ENCODE measurements around the gene OVOL1. TPM values are rescaled to one million over a fixed set of nuclear protein-coding genes. Genes with fewer than 3 reads are reported as not detected.
A peak's percentile ranks its signal among the peaks of the same experiment; 100 is the strongest.

The OVOL1 gene
- total and polyA plus RNA-seq, 2 of the 13 experiments (the other 11 are each of a cell fraction or from before 2014, with no cell fraction given), result 0.01 TPM; not detected in 1

GRCh38 chr11:65779919-65780769 is 6.7 kb upstream of the OVOL1 start (continued):
- TF ChIP-seq GPN1 (CRISPR knock-in tag; IDR thresholded peaks at IDR 0.05; ENCODE audit: borderline replicate concordance) (no peak), NPAS2 (CRISPR knock-in tag; IDR thresholded peaks at IDR 0.05; ENCODE audit: borderline replicate concordance) (no peak), ZNF652 (CRISPR knock-in tag; IDR thresholded peaks at IDR 0.05; ENCODE audit: borderline replicate concordance, low read depth) (no peak), ZNF292 (CRISPR knock-in tag; IDR thresholded peaks at IDR 0.05; ENCODE audit: borderline replicate concordance, low read depth) (no peak), RNF2 (conservative IDR thresholded peaks at IDR 0.05; ENCODE audit: low read depth) (no peak), ZNF33A (CRISPR knock-in tag; IDR thresholded peaks at IDR 0.05; ENCODE audit: borderline replicate concordance) (no peak), SMYD3 (CRISPR knock-in tag; IDR thresholded peaks at IDR 0.05) (no peak), ZFP36L2 (CRISPR knock-in tag; IDR thresholded peaks at IDR 0.05) (no peak), ZC3H4 (CRISPR knock-in tag; IDR thresholded peaks at IDR 0.05; ENCODE audit: borderline replicate concordance) (no peak), ZNF788 (CRISPR knock-in tag; IDR thresholded peaks at IDR 0.05; ENCODE audit: borderline replicate concordance) (no peak; the same call in 1 of the 2 replicates), ZFP41 (CRISPR knock-in tag; IDR thresholded peaks at IDR 0.05; ENCODE audit: borderline replicate concordance) (no peak), ONECUT2 (CRISPR knock-in tag; IDR thresholded peaks at IDR 0.05) (no peak), SOX13 (IDR thresholded peaks at IDR 0.05) (no peak), SOX13 (CRISPR knock-in tag; conservative IDR thresholded peaks at IDR 0.05 in 1 of 2, IDR thresholded peaks at IDR 0.05 in 1 of 2) (peak in 1 of 2 experiments; percentile 25; a peak in 1 of 4 replicates), FOXJ3 (CRISPR knock-in tag; IDR thresholded peaks at IDR 0.05; ENCODE audit: borderline replicate concordance) (no peak), ZNF841 (CRISPR knock-in tag; IDR thresholded peaks at IDR 0.05; ENCODE audit: borderline replicate concordance) (no peak), ZNF367 (CRISPR knock-in tag; IDR thresholded peaks at IDR 0.05; ENCODE audit: borderline replicate concordance) (no peak), TSC22D2 (CRISPR knock-in tag; IDR thresholded peaks at IDR 0.05; ENCODE audit: borderline replicate concordance) (peak; percentile 24; the same call in 1 of the 2 replicates), EP300 (IDR thresholded peaks at IDR 0.05; ENCODE audit: low read depth in 2 of 2, low read length in 2 of 2) (no peak), EP300 (CRISPR knock-in tag; IDR thresholded peaks at IDR 0.05; ENCODE audit: borderline replicate concordance) (no peak), FOXP1 (IDR thresholded peaks at IDR 0.05) (no peak), FOXP1 (CRISPR knock-in tag; IDR thresholded peaks at IDR 0.05) (no peak), ISX (CRISPR knock-in tag; conservative IDR thresholded peaks at IDR 0.05) (no peak), PRMT3 (CRISPR knock-in tag; IDR thresholded peaks at IDR 0.05; ENCODE audit: borderline replicate concordance, low read depth) (no peak), ZNF3 (CRISPR knock-in tag; IDR thresholded peaks at IDR 0.05) (no peak), ZNF557 (CRISPR knock-in tag; IDR thresholded peaks at IDR 0.05) (no peak), ZNF501 (CRISPR knock-in tag; IDR thresholded peaks at IDR 0.05) (peak; percentile 75; the same call in 1 of the 2 replicates)
- TF ChIP-seq, protein P1, sequence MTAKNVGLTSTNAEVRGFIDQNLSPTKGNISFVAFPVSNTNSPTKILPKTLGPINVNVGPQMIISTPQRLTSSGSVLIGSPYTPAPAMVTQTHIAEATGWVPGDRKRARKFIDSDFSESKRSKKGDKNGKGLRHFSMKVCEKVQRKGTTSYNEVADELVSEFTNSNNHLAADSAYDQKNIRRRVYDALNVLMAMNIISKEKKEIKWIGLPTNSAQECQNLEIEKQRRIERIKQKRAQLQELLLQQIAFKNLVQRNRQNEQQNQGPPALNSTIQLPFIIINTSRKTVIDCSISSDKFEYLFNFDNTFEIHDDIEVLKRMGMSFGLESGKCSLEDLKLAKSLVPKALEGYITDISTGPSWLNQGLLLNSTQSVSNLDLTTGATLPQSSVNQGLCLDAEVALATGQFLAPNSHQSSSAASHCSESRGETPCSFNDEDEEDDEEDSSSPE (CRISPR knock-in tag; IDR thresholded peaks at IDR 0.05), result peak; percentile 28; the same call in 1 of the 2 replicates
- TF ChIP-seq, protein P2, sequence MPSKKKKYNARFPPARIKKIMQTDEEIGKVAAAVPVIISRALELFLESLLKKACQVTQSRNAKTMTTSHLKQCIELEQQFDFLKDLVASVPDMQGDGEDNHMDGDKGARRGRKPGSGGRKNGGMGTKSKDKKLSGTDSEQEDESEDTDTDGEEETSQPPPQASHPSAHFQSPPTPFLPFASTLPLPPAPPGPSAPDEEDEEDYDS (CRISPR knock-in tag; IDR thresholded peaks at IDR 0.05), result no peak

All from HepG2 (cell line).